ENCODE results near the gene ABHD8.

- TF ChIP-seq POLR2A (IDR thresholded peaks at IDR 0.05; ENCODE audit: low read depth, low read length) (no peak), POLR2AphosphoS5 (IDR thresholded peaks at IDR 0.05; ENCODE audit: low read depth, low read length) (no peak), TAF1 (IDR thresholded peaks at IDR 0.05; ENCODE audit: borderline replicate concordance, low read depth, low read length) (no peak)
These were observed 37.2 kb upstream of the ABHD8 start for GRCh38 chr19:17340302-17340870.

Data from GM12892 (cell line).